Measurements from ENCODE around the gene ZC3H12C.

- no peak for TF ChIP-seq CTCF (IDR thresholded peaks at IDR 0.05)
- TF ChIP-seq POLR2A (IDR thresholded peaks at IDR 0.05) = no peak
Measured at GRCh38 chr11:110162216-110162615, 69.0 kb downstream of the ZC3H12C start.

Measured in Peyer's patch (tissue), 4 donors.